CD14-positive monocyte (primary cell): Measurements from ENCODE around the gene ADAM8. TPM values are rescaled to one million over a fixed set of nuclear protein-coding genes. Genes with fewer than 3 reads are reported as not detected.

ENCODE experiments used
- DNase-seq, 3 donors: peaks; one replicate each; pipeline ENCODE4 v3.0.0-alpha.2; 2011 to 2022
- H2AFZ ChIP-seq: 2 replicates; pipeline ENCODE4 v1.6.0; 2012; ENCODE audit warnings: mild to moderate bottlenecking, low read depth, low read length, inconsistent platforms; ENCODE audit not compliant: insufficient read depth, poor library complexity, severe bottlenecking
- H3K27ac ChIP-seq, 2 donors: 1 replicate in 1 of 2; 2 replicates in 1 of 2; pipeline ENCODE4 v1.5.1; 2012 to 2013; ENCODE audit warnings: low read length in 2 of 2, control low read depth in 1 of 2, inconsistent platforms in 1 of 2, low read depth in 1 of 2, mild to moderate bottlenecking in 1 of 2
- H3K27me3 ChIP-seq, 2 donors: one replicate each; pipeline versions ENCODE4 v1.6.0 to v1.6.1; 2011 to 2013; ENCODE audit warnings: low read length in 2 of 2; ENCODE audit not compliant: control insufficient read depth in 2 of 2, insufficient read depth in 2 of 2
- H3K36me3 ChIP-seq, 2 donors: replicated peaks in 1 of 2; 1 replicate in 1 of 2; 2 replicates in 1 of 2; pipeline versions ENCODE4 v1.5.1 to v1.6.1; 2012 to 2013; ENCODE audit warnings: low read length in 2 of 2, control low read depth in 1 of 2, inconsistent platforms in 1 of 2, mild to moderate bottlenecking in 1 of 2; ENCODE audit not compliant: insufficient read depth in 2 of 2, control insufficient read depth in 1 of 2
- H3K4me1 ChIP-seq, 2 donors: 1 replicate in 1 of 2; 2 replicates in 1 of 2; pipeline versions ENCODE4 v1.5.1 to v1.6.1; 2012 to 2013; ENCODE audit warnings: low read length in 2 of 2, control low read depth in 1 of 2, inconsistent platforms in 1 of 2, mild to moderate bottlenecking in 1 of 2, moderate library complexity in 1 of 2; ENCODE audit not compliant: insufficient read depth in 2 of 2, control insufficient read depth in 1 of 2
- H3K4me2 ChIP-seq: replicated peaks from 2 replicates; pipeline ENCODE3; 2012; ENCODE audit warnings: low read length, moderate library complexity, mild to moderate bottlenecking; ENCODE audit not compliant: poor library complexity, severe bottlenecking; ENCODE audit errors: extremely low read depth
- H3K4me3 ChIP-seq, 3 experiments: fragments of 200-600 bp in 1 of 3; sonication (generic) in 1 of 3; replicated peaks in 1 of 3; 1 replicate in 2 of 3; 2 replicates in 1 of 3; pipeline ENCODE4 v1.5.1; 2011 to 2013; ENCODE audit warnings: low read length in 3 of 3, mild to moderate bottlenecking in 3 of 3, control low read depth in 2 of 3, low read depth in 2 of 3, inconsistent platforms in 1 of 3, moderate library complexity in 1 of 3
- H3K79me2 ChIP-seq: 2 replicates; pipeline ENCODE4 v1.6.0; 2012; ENCODE audit warnings: mild to moderate bottlenecking, control low read depth, inconsistent platforms, low read length, moderate library complexity; ENCODE audit not compliant: insufficient read depth
- H3K9ac ChIP-seq: 2 replicates; pipeline ENCODE4 v1.6.0; 2017; ENCODE audit warnings: low read length, mild to moderate bottlenecking; ENCODE audit not compliant: insufficient read depth, poor library complexity, severe bottlenecking
- H3K9me3 ChIP-seq, 2 donors: replicated peaks in 1 of 2; 1 replicate in 1 of 2; 2 replicates in 1 of 2; pipeline versions ENCODE4 v1.5.1 to v1.6.1; 2012 to 2013; ENCODE audit warnings: low read length in 2 of 2, control low read depth in 1 of 2; ENCODE audit not compliant: control insufficient read depth in 1 of 2, insufficient read depth in 1 of 2
- H4K20me1 ChIP-seq: 2 replicates; pipeline ENCODE4 v1.6.0; 2012; ENCODE audit warnings: mild to moderate bottlenecking, low read length, control low read depth, moderate library complexity; ENCODE audit not compliant: insufficient read depth
- H3K27ac Mint-ChIP-seq, 7 donors: one replicate each; pipeline ENCODE4 v1.8.0; 2020; ENCODE audit warnings: mild to moderate bottlenecking in 7 of 7, mixed read lengths in 7 of 7, moderate library complexity in 6 of 7, inconsistent platforms in 2 of 7
- H3K27me3 Mint-ChIP-seq, 3 donors: one replicate each; pipeline ENCODE4 v1.8.0; 2021 to 2022; ENCODE audit warnings: low read depth in 3 of 3, mild to moderate bottlenecking in 3 of 3, mixed read lengths in 3 of 3, moderate library complexity in 3 of 3, inconsistent platforms in 1 of 3
- H3K36me3 Mint-ChIP-seq, 2 donors: one replicate each; pipeline ENCODE4 v1.8.0; 2020; ENCODE audit warnings: mixed read lengths in 2 of 2, inconsistent platforms in 1 of 2, mild to moderate bottlenecking in 1 of 2
- H3K4me1 Mint-ChIP-seq: one replicate; pipeline ENCODE4 v1.8.0; 2020; ENCODE audit warnings: mild to moderate bottlenecking, mixed read lengths
- H3K4me3 Mint-ChIP-seq, 2 donors: one replicate each; pipeline ENCODE4 v1.8.0; 2020; ENCODE audit warnings: mild to moderate bottlenecking in 2 of 2, mixed read lengths in 2 of 2, moderate library complexity in 1 of 2
- H3K9me3 Mint-ChIP-seq, 7 donors: one replicate each; pipeline ENCODE4 v1.8.0; 2020 to 2022; ENCODE audit warnings: mixed read lengths in 7 of 7, mild to moderate bottlenecking in 6 of 7, moderate library complexity in 6 of 7, inconsistent platforms in 2 of 7
- CTCF ChIP-seq: fragments of 200-600 bp; IDR thresholded peaks from one replicate; pipeline ENCODE4 v1.8.0; 2022; ENCODE audit warnings: antibody characterized with exemption, mild to moderate bottlenecking
- WGBS: methylation state at CpG from one replicate; pipeline ENCODE4 v1.1.5; 2013; ENCODE audit warnings: missing lambda C conversion rate; ENCODE audit not compliant: insufficient coverage; 5-methylcytosine and 5-hydroxymethylcytosine counted together
- intact Hi-C, 2 donors: fragments of 100-400 bp; cut with micrococcal nuclease; formaldehyde crosslinking; loops; one replicate each; pipeline versions ENCODE4 v1.15.0 to v1.15.1; 2023
- polyA plus RNA-seq, 3 donors: library from polyadenylated mRNA; depleted of rRNA in 1 of 3; unstranded in 2 of 3; stranded (reverse) in 1 of 3; fragments of 300-500 nt in 2 of 3; fragments of >200 nt in 1 of 3; fragmentation: Illumina TruSeq in 2 of 3; gene quantifications; 1 replicate in 2 of 3; 2 replicates in 1 of 3; pipeline ENCODE4 v1.2.3, GENCODE V29; 2012 to 2021

The ADAM8 gene
- polyA plus RNA-seq, 3 donors: 32.7 to 228 (median 72.8) TPM

- peaks cover 2% of the 10 kb centered on the region in 2 donors for H3K36me3 ChIP-seq
- peaks cover 74 to 86% of the 10 kb centered on the region in 2 donors for H3K4me1 ChIP-seq
- peak overlapping the region in 1 of 3 experiments; percentile 66 for H3K4me3 ChIP-seq
- H3K4me2 ChIP-seq: peak overlapping the region; percentile 69
- Mint-ChIP-seq H3K36me3 (peaks cover under 1 to 5% of the 10 kb centered on the region in 2 donors), H3K27ac (peak overlapping the region; percentile 95 to 99 (median 98)), H3K4me3 (peak overlapping the region; percentile 74 to 78), H3K4me1 (peaks cover 72% of the 10 kb centered on the region), H3K27me3 (peaks cover 0 to 6% (median 2%) of the 10 kb centered on the region in 3 donors), H3K9me3 (no peaks in the 10 kb centered on the region)
- DNase-seq: peak; percentile 40 to 79 (median 73)
- 1% methylated on average over 22 of the region's 27 CpGs for WGBS
- no peaks in the 10 kb centered on the region for H4K20me1 ChIP-seq
- no peaks in the 10 kb centered on the region for H3K79me2 ChIP-seq
- TF ChIP-seq CTCF: peak; percentile 40
- intact Hi-C loops: loop anchor here (2.0 to 10.0 kb wide), 6 partner anchors 21 to 245 kb away; partner anchors contain the start of genes TUBGCP2 (in 1 of the 2), VENTX (in 1 of the 2) and ZNF511 (in 1 of the 2)
- H3K9ac ChIP-seq: peak overlapping the region; percentile 78
- H3K27ac ChIP-seq: peak overlapping the region; percentile 94 to 97
- H3K9me3 ChIP-seq: no peaks in the 10 kb centered on the region
- H2AFZ ChIP-seq: peak overlapping the region; percentile 48
- no peaks in the 10 kb centered on the region for H3K27me3 ChIP-seq
These were observed 19.1 kb downstream of the ADAM8 start for GRCh38 chr10:133257489-133258065.

- no peaks in the 10 kb centered on the region for H3K9me3 Mint-ChIP-seq
- no peaks in the 10 kb centered on the region for H3K36me3 ChIP-seq
- H3K4me3 Mint-ChIP-seq: no peak overlapping the region
- H3K9me3 ChIP-seq: no peaks in the 10 kb centered on the region
- peaks cover 2 to 12% (median 7%) of the 10 kb centered on the region in 3 donors for H3K27me3 Mint-ChIP-seq
- H3K27ac ChIP-seq: no peak overlapping the region
- no peak overlapping the region for H2AFZ ChIP-seq
- no peak for TF ChIP-seq CTCF
- no peak overlapping the region for H3K4me3 ChIP-seq
- H3K36me3 Mint-ChIP-seq: no peaks in the 10 kb centered on the region
- WGBS: 99% methylated on average over 5 of the region's 15 CpGs
- H3K79me2 ChIP-seq: no peaks in the 10 kb centered on the region
- H3K4me1 Mint-ChIP-seq: peaks cover 60% of the 10 kb centered on the region
- H3K27ac Mint-ChIP-seq: peak overlapping the region in 1 of 7 donors; percentile 65
- no peak overlapping the region for H3K9ac ChIP-seq
- no peaks in the 10 kb centered on the region for H4K20me1 ChIP-seq
- intact Hi-C loops: loop anchor here (5.0 to 10.0 kb wide), 4 partner anchors 37 to 243 kb away; partner anchors contain the start of genes TUBGCP2 (in 1 of the 2) and ZNF511 (in 1 of the 2)
- peaks cover 0 to 4% of the 10 kb centered on the region in 2 donors for H3K27me3 ChIP-seq
- H3K4me1 ChIP-seq: peaks cover 57 to 69% of the 10 kb centered on the region in 2 donors
- H3K4me2 ChIP-seq: no peak overlapping the region
- DNase-seq: no peak
These were observed 21.3 kb downstream of the ADAM8 start for GRCh38 chr10:133255323-133255722.
